Measurements from ENCODE around the gene CBLN4.

Gene CBLN4

GRCh38 chr20:56005389-56005715 lies at the start of gene CBLN4:
Gene CBLN4, minus strand, starts transcription at chr20:56005519. Its CDS starts 1,348 bp downstream, at chr20:56004171.
- no peak for DNase-seq (ENCODE audit: low read depth)

DNA sequence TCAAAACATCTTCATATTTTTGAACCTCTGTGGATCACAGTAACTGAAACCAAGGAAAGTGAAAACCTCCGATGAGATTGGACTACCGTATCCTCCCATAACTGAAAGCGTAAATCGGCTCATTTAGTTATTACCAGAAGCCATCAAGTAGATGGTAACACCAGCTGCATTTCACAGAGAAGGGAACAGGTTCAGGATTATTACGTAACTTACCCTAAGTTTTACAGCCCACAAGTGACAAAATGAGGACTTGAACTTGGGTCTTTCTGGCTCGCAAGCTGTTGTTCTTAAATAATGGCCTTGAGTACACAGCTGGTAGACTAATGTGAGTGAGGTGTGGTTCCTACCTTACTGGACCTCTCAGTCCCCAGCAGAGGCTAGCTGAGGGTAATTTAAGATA lies 37.9 kb upstream of the CBLN4 start:
- no peak for DNase-seq (ENCODE audit: low read depth)

- no peak for DNase-seq (ENCODE audit: low read depth)
Measured at GRCh38 chr20:56032251-56032650, 26.9 kb upstream of the CBLN4 start.

DNA sequence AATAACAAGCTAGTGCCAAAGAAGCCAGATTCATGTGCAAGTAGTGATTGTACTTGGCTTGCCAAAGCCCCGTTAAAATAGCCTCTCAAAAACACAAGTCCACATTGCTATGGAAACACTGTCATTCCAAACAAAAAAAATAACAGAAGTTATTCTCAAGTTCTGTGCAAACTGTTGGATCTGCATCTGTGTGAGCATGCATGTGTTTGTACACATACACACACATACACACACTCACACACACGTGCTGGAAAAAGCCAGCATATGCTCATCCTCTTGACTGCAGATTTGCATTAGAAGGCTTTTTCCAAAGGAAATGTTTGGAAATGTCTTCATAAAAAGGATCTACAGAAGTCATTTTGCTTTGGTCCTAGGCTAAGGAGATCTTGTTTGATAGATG lies 13.4 kb upstream of the CBLN4 start:
- DNase-seq (ENCODE audit: low read depth) = no peak

DNA sequence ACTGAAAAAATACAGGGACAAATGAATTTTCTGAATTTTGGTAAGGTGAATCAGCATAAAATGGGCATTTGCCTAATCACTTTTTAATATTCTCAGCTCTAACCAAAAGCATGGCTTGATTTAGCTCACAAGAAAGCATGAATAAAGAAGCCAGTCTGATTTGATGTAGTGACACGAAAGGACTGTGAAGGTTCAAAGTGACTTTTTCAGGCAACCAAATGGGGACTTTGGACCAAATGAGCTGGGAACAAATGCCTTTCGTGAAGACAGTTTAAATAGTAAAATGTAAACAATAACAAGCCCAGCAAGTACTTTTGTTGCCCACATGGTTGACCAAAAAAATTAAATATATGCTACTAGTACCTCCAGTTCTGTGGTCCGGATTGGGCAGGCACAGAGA lies 12.9 kb upstream of the CBLN4 start:
- DNase-seq (ENCODE audit: low read depth) = no peak

DNA sequence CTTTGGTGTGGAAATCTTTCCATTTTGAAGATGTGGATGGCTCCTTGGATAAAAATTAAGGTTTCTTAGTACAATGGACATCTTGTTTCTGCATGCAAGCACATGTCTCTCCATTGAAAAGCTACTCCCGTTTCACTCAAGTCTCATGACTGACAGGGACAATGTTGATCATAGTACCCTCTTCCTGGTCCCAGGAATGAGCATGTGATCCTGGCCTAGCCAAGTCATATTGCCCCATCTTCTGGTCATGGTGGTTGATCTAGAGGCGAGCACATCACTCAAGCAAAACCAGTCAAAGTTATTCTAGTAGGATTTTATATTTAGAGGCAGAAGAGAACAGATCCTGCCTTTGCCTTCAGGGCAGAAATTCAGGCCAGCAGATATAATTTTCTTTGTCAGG lies 12.2 kb upstream of the CBLN4 start:
- DNase-seq (ENCODE audit: low read depth) = no peak

DNA sequence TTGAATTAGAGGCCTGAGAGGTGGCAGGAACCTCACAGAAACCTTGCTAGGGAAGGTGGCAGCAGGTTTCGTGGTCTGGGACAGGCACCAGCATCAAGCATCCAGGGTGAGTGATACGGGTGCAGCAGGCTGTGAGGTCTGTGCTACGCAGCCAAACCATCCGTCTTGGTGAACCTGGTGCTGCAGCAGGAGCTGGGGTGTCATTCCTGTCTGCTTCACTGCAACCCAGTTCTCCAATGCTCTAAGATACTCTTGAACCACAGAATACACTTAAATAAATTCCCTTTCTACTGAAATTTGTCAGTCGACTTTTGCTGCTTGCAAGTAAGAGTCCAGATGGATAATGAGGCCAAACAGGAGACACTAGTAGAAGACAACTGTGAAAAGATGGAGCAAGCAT lies 9.7 kb upstream of the CBLN4 start:
- DNase-seq (ENCODE audit: low read depth) = no peak

GRCh38 chr20:56014151-56014550 lies 8.8 kb upstream of the CBLN4 start:
- no peak for DNase-seq (ENCODE audit: low read depth)

- DNase-seq (ENCODE audit: low read depth) = no peak
Measured at GRCh38 chr20:56004611-56005388, 519 bp downstream of the CBLN4 start.

DNA sequence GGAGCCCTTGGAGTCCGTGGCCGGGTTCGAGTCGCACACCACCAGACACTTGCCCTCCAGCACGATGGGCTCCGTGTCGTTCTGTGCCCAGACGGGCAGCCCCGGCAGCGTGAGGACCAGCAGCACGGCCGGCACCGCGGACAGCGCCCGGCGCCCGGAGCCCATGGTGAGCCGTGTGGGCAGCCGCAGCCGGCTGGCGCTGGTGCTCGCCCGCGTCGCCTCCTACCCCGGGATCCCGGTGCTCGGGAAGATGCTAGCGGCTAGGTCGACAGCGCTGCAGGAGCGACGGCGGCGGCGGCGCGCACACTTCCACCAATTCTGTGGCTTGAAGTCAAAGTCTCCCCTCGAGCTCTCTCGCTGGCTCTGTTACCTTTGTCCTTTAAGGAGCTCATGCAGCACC lies 1.3 kb downstream of the CBLN4 start:
- DNase-seq (ENCODE audit: low read depth) = no peak

GRCh38 chr20:56002908-56003800 lies 2.2 kb downstream of the CBLN4 start:
- DNase-seq (ENCODE audit: low read depth) = no peak

GRCh38 chr20:56001890-56002289 lies 3.4 kb downstream of the CBLN4 start:
- DNase-seq (ENCODE audit: low read depth) = no peak

DNA sequence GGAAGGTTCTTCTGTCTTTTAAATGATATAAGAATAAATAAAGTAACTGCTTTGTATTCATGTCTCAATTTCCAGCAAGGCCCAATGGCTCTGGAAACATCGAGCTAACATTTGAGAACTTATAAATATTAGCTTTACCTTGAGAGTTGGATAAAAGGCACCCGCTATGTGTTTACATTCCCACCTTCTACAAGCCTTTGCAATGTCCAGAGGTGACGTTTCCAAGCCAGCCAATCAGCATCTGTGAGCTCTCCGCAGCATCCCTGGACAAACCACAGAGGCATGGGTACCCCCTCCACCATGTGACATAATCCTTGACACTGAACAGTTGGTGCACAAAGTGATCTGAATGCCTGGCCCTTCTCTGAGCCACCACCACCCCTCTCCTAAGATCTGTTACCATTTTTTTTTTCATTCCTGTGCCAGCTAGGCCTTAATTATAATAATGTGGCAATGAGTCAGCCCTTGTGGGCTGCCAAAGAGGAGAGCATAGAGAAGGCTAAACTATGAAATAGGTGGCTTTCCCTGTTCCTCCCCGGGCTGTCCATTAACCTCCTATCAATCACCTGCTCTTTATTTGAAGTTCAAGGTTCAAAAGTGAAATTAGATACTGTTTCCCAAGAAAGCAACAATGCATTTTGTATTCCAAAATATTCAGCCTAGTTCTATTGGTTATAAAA lies 4.1 kb downstream of the CBLN4 start:
- DNase-seq (ENCODE audit: low read depth) = no peak

DNA sequence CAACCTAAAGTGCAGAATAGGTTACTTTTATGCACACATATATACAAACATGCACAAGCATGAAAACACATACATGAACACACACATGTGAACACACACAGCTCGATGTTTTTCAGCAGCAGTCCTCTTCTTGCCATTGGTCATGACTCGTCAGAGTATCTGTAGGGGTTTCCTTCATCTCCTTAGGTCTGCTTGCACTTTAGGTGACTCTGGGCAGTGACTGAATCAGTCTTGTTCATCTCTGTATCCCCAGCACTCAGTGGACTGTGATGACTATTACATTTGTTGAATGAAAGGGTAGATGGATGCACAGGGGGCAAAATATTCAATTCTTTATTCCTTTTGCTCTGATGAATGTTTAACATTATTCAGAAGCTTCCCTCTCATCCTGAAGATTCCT lies 26.8 kb downstream of the CBLN4 start:
- DNase-seq (ENCODE audit: low read depth) = no peak

DNA sequence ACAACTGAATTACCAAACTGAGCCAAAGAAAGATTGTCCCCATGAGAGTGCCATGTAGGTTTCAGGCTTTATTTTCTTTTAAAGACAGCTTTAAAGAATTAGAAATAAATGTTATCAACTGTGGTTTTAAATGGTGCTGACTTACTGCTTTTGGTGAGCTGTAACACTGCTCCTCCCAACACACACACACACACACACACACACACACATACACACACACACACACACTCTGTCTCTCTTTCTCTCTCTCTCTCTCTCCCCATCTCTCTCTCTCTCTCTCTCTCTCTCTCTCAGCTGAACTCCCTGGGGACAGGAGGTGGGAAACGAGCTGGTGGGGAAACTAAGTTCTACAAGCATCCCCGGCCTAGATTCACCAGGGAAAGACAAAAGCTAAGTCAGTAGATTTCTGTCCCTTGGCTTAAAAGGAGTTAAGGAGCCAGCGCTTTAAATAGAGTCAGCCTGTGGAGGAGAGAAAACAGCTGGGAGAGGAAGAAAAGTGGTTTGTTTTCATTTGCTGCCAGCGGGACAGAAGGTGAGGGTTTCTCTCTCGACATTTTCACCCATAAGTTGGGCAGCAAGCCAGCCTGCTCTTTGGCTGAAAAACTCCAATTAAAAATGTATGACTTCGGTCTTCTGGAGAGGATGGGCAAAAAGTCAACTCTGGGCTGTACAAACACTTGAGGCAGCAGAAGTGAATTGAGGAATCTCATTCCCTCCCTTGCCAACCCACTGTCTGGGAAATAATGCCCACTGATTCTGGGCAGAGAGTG lies 27.4 kb downstream of the CBLN4 start:
- DNase-seq (ENCODE audit: low read depth) = no peak

GRCh38 chr20:55974491-55975202 lies 30.7 kb downstream of the CBLN4 start:
- no peak for DNase-seq (ENCODE audit: low read depth)

DNA sequence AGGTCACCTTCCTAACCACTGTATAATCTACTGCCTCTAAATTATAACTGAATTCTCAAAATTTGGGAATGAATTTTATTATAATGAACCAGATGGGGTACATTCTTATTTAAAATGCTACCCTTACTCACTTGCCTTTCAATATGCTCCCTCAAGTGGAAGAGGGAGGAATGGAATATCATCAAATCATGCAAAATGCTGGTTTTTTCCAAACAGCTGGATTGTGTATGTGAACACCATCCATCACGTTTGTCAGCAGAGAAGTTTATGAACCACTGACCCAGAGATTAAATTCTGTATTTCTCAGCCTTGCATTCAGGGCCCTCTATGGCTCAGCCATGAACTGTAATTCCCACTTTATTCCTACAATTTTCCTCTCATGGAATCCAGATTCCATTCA lies 40.5 kb downstream of the CBLN4 start:
- no peak for DNase-seq (ENCODE audit: low read depth)

GRCh38 chr20:55961376-55962330 lies 43.7 kb downstream of the CBLN4 start:
- no peak for DNase-seq (ENCODE audit: low read depth)

- DNase-seq (ENCODE audit: low read depth) = no peak
Measured at GRCh38 chr20:55953201-55953600, 52.1 kb downstream of the CBLN4 start.

DNA sequence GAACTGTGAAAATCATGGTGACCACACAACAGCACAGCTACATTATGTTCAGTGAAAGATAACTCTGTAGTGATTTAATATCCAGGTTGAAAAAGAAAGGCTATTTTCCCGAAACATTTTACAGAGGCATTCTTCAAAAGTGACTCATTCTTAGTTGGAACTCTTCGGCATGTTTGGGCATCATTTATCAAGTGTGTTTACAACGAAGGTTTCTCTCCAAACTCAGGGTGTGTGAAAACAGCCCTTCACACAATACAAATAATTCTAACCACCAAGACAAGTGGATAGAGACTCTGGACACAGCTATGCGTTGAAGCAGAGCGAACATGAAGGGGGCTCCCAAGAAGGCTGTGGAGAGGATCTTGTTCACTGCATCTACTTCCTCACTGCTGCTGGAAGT lies 57.6 kb downstream of the CBLN4 start:
- no peak for DNase-seq (ENCODE audit: low read depth)
